BLaER1 treated with 17β-estradiol and CSF1 and Interleukin-3, amounts not matched to agents 10 nM and 100 nM (cell line): ENCODE measurements around the gene RELB.

ENCODE experiments used
- H3K27ac ChIP-seq, 11 experiments: shearing (Covaris generic); formaldehyde crosslinking; 2 replicates each; pipeline ENCODE4 v1.8.1; 2022
- H3K27me3 ChIP-seq, 11 experiments: shearing (Covaris generic); formaldehyde crosslinking; 2 replicates each; pipeline ENCODE4 v1.8.1; 2022
- H3K36me3 ChIP-seq, 11 experiments: shearing (Covaris generic); formaldehyde crosslinking; 2 replicates each; pipeline ENCODE4 v1.8.1; 2022
- H3K4me1 ChIP-seq, 10 experiments: shearing (Covaris generic); formaldehyde crosslinking; 2 replicates each; pipeline ENCODE4 v1.8.1; 2022
- H3K4me2 ChIP-seq, 11 experiments: shearing (Covaris generic); formaldehyde crosslinking; 2 replicates each; pipeline ENCODE4 v1.8.1; 2022
- H3K4me3 ChIP-seq, 10 experiments: shearing (Covaris generic); formaldehyde crosslinking; 2 replicates each; pipeline ENCODE4 v1.8.1; 2022
- H3K9ac ChIP-seq, 11 experiments: shearing (Covaris generic); formaldehyde crosslinking; 2 replicates each; pipeline ENCODE4 v1.8.1; 2022
- H3K9me3 ChIP-seq, 11 experiments: shearing (Covaris generic); formaldehyde crosslinking; replicated peaks in 1 of 11; 2 replicates each; pipeline ENCODE4 v1.8.1; 2022
- H4K20me1 ChIP-seq, 11 experiments: shearing (Covaris generic); formaldehyde crosslinking; 2 replicates each; pipeline ENCODE4 v1.8.1; 2022
- Cebpa-rat ChIP-seq, 11 experiments: shearing (Covaris generic); IDR thresholded peaks; 2 replicates each; pipeline ENCODE4 v1.8.1; 2022

RELB gene

DNA sequence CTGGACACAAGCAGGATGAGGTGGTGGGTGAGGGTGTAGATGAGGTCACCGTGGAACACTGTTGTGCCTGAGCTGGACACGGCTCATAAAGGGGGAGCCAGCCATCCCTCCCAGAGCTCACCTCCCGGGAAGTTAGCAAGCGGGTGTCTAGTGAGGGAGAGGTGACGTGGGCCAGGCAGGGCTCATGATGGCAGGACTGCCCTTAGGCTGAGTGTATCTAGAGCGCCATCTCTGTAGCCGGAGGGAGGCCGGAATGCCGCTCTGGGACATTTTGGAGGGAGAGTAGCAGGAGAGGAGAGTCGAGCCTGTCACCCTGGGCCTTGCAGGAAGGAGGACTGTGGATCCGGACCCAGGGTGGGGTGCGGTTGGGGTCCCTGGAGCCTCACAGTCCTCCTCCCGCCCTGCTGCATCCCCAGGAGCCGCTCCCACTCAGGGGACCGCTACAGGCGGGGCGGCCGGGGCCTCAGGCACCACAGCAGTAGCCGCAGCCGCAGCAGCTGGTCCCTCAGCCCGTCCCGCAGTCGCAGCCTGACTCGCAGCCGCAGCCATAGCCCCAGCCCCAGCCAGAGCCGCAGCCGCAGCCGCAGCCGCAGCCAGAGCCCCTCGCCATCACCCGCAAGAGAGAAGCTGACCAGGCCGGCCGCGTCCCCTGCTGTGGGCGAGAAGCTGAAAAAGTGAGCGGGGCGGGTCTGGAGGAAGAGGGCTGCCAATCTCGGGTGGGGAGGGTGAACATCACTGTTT, 65.8 kb downstream of the RELB start:
- H3K27ac ChIP-seq: no peak overlapping the region
- peaks cover 92 to 98% (median 95%) of the 10 kb centered on the region in 11 experiments for H3K36me3 ChIP-seq
- H3K4me2 ChIP-seq: no peak overlapping the region
- no peak for TF ChIP-seq Cebpa-rat (IDR thresholded peaks at IDR 0.05)
- H3K27me3 ChIP-seq: no peaks in the 10 kb centered on the region
- H3K9ac ChIP-seq: peak overlapping the region in 3 of 11 experiments; percentile 4 to 30 (median 9); a peak in 3 of 22 replicates
- no peaks in the 10 kb centered on the region for H3K9me3 ChIP-seq
- peaks cover 0 to 8% (median 0%) of the 10 kb centered on the region in 10 experiments; a peak in 4 of 20 replicates for H3K4me1 ChIP-seq
- H4K20me1 ChIP-seq: peaks cover 43 to 94% (median 73%) of the 10 kb centered on the region in 11 experiments; a peak in 21 of 22 replicates
- no peak overlapping the region for H3K4me3 ChIP-seq

DNA sequence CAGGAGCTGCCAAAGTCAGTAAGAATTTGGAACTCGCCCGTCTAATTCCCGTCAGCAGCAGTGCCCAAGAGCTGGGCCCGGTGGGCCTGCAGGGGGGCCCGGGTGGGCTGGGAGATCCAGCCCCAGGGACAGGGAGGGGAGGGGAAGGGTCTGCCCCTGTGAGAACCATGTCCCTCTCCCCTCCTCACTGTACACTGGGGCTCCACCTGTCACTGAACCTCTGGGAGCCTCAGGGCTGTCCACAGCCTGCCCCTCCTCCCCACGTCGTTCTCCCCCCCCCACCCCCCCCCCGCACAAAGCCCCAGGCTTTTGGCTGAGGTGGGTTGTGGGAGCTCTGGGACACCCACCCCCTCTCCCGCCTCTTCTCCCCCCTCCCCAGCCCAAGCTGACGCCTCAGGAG, 66.8 kb downstream of the RELB start:
- Histone ChIP-seq H3K27me3 (no peaks in the 10 kb centered on the region), H3K4me3 (no peak overlapping the region), H3K9ac (no peak overlapping the region), H3K36me3 (peaks cover 92 to 98% (median 95%) of the 10 kb centered on the region in 11 experiments), H3K4me2 (no peak overlapping the region), H3K27ac (no peak overlapping the region), H3K4me1 (peaks cover 0 to 10% (median 1%) of the 10 kb centered on the region in 10 experiments; a peak in 8 of 20 replicates), H3K9me3 (no peaks in the 10 kb centered on the region), H4K20me1 (peaks cover 44 to 98% (median 82%) of the 10 kb centered on the region in 11 experiments; a peak in 21 of 22 replicates)
- no peak for TF ChIP-seq Cebpa-rat (IDR thresholded peaks at IDR 0.05)

DNA sequence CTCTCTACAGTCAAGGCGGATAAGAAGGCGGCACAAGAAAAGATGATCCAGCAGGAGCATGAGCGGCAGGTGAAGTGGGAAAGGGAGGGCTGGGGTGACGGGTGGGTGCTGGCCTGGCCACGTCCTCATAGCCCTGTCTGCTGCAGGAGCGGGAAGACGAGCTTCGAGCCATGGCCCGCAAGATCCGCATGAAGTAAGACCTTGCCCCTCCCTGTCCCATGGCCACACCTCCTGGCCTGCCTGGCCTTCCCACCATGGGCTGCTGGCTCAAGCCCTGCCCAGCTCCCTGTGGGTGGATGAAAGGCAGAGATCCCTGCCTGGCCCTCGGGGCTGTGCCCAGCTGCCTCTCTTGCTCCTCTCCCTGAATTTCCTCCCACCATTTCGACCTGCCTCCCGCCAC, 67.8 kb downstream of the RELB start:
- H3K27ac ChIP-seq: no peak overlapping the region
- TF ChIP-seq Cebpa-rat (IDR thresholded peaks at IDR 0.05): no peak
- H4K20me1 ChIP-seq: peaks cover 39 to 98% (median 86%) of the 10 kb centered on the region in 11 experiments; a peak in 21 of 22 replicates

DNA sequence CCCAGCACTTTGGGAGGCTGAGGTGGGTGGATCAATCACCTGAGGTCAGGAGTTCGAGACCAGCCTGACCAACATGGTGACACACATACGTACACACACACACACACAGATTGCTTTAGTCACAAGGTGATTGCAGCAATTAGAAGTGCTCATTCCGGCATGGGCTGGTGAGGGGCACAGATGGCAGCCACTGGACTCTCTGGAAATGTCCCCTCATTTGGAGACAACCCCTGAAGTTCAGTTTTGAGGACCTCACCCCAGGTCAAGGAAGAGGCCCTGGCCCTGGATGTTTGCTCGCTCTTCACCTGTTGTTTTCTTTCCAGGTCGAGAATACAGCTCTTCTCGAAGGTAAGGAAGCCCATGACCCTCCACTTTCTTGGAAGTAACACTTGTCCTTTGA, 69.0 kb downstream of the RELB start:
- Histone ChIP-seq H3K4me1 (peaks cover 8 to 29% (median 21%) of the 10 kb centered on the region in 10 experiments), H3K36me3 (peaks cover 73 to 93% (median 89%) of the 10 kb centered on the region in 11 experiments), H3K9ac (peak overlapping the region in 2 of 11 experiments; percentile 18 to 22; a peak in 2 of 22 replicates), H3K27me3 (no peaks in the 10 kb centered on the region), H4K20me1 (peaks cover 43 to 98% (median 92%) of the 10 kb centered on the region in 11 experiments; a peak in 21 of 22 replicates), H3K4me3 (no peak overlapping the region), H3K27ac (peak overlapping the region in 1 of 11 experiments; percentile 13; a peak in 1 of 22 replicates), H3K4me2 (no peak overlapping the region; a peak in 1 of 22 replicates), H3K9me3 (no peaks in the 10 kb centered on the region)
- no peak for TF ChIP-seq Cebpa-rat (IDR thresholded peaks at IDR 0.05)

More for the DNA sequence above, 67.8 kb downstream of the RELB start:
- H3K9me3 ChIP-seq: no peaks in the 10 kb centered on the region
- no peak overlapping the region for H3K4me3 ChIP-seq
- H3K27me3 ChIP-seq: no peaks in the 10 kb centered on the region
- no peak overlapping the region for H3K4me2 ChIP-seq
- H3K9ac ChIP-seq: peak overlapping the region in 2 of 11 experiments; percentile 19 to 45; a peak in 2 of 22 replicates
- H3K4me1 ChIP-seq: peaks cover 0 to 18% (median 10%) of the 10 kb centered on the region in 10 experiments; a peak in 18 of 20 replicates
- H3K36me3 ChIP-seq: peaks cover 85 to 98% (median 95%) of the 10 kb centered on the region in 11 experiments

DNA sequence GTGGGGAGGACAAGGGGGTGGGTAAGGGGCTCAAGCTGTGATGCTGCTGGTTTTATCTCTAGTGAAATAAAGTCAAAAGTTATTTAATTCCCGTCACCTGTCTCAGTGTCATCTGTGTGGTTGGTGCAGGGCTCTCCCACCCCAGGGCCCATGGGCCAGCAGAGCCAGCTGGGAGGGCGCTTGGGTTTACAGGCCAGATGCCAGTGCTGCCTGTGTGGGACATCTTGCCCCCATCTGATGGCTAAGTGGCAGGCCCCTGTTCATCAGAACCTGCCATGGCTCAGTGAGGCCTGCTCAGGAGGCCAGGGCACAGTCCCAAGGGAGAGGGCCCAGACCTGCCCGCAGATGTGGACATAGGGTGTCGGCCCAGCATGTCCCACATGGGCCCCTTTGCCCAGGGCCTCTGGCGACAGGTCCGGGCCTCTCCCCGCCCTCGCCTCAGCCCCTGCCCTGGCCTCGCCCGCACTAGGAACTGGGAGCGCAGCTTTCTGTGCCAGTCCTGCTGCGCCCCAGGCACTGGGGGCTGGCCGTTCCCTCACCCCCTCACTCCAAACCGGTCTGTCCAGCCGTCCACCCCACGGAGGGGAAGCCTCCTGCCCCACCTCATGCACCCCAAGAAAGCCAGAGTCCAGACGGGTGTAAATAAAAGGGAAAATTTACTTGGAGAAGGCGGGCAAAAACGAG, 69.7 kb downstream of the RELB start:
- Histone ChIP-seq H3K36me3 (peaks cover 66 to 85% (median 81%) of the 10 kb centered on the region in 11 experiments), H4K20me1 (peaks cover 36 to 93% (median 86%) of the 10 kb centered on the region in 11 experiments; a peak in 21 of 22 replicates), H3K4me2 (no peak overlapping the region), H3K9ac (peak overlapping the region in 1 of 11 experiments; percentile 50; a peak in 2 of 22 replicates), H3K9me3 (no peaks in the 10 kb centered on the region), H3K27me3 (no peaks in the 10 kb centered on the region), H3K4me3 (no peak overlapping the region), H3K4me1 (peaks cover 8 to 29% (median 21%) of the 10 kb centered on the region in 10 experiments), H3K27ac (no peak overlapping the region)
- TF ChIP-seq Cebpa-rat (IDR thresholded peaks at IDR 0.05): no peak

DNA sequence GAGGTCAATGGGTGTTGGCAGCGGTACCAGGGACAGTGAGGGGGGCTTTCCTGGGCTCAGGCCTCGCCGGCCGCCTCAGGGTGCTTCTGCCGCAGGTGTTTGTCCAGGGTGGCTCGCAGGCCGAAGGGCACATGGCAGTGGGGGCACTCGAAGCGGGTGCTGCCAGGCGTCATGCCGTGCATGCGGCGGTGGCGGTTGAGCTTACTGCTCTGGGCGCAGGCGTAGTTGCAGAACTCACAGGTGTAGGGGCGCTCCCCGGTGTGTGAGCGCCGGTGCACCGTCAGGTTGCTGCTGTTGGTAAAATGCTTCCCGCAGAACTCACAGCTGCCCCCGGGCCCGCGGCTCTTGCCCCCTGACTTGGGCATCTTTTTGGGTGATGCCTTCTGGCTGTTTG, 70.3 kb downstream of the RELB start:
- no peak overlapping the region for H3K27ac ChIP-seq
- H4K20me1 ChIP-seq: peaks cover 35 to 89% (median 82%) of the 10 kb centered on the region in 11 experiments; a peak in 21 of 22 replicates
- H3K4me1 ChIP-seq: peaks cover 9 to 31% (median 23%) of the 10 kb centered on the region in 10 experiments
- H3K9me3 ChIP-seq: no peaks in the 10 kb centered on the region
- H3K27me3 ChIP-seq: no peaks in the 10 kb centered on the region
- no peak overlapping the region for H3K4me3 ChIP-seq
- H3K36me3 ChIP-seq: peaks cover 61 to 79% (median 76%) of the 10 kb centered on the region in 11 experiments
- no peak for TF ChIP-seq Cebpa-rat (IDR thresholded peaks at IDR 0.05)
- H3K4me2 ChIP-seq: no peak overlapping the region
- no peak overlapping the region for H3K9ac ChIP-seq

DNA sequence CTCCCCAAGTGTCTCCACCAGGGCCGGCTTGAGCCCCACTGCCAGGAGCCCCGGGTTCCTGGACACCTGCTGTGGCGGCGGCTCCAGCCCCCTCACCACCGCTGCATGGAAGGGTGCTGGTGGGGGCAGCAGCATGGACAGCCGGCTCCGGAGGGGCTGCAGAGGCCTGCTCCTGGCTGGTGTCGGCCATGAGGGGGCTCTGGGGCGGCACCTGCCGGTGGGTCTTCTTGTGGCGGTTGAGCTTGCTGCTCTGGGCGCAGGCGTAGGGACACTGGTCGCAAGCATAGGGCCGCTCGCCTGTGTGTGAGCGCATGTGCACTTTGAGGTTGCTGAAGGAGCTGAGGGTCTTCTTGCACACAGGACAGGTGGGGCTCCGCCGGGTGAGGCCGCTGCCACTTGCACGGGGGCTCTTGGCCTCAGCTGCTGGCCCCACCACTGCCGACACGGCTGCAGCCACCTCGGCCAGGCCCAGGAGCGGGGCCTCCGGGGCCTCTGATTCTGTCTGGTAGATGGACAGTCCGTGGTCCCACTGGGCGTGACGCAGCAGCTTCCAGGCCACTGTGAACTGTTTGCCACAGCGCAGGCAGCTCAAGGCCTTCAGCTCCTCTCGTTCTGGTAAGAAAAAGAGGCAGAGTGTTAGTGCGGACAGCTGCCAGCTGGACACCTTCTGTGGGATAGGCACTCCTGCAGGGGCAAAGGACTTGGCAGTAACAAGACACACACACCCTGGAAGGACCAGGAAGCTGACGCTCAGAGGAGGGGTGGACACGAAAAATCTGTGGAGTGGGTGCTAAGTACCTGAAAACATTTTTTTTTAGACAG, 70.9 kb downstream of the RELB start:
- no peaks in the 10 kb centered on the region for H3K27me3 ChIP-seq
- H4K20me1 ChIP-seq: peaks cover 28 to 83% (median 75%) of the 10 kb centered on the region in 11 experiments; a peak in 21 of 22 replicates
- H3K27ac ChIP-seq: no peak overlapping the region
- peaks cover 55 to 73% (median 70%) of the 10 kb centered on the region in 11 experiments for H3K36me3 ChIP-seq
- H3K9me3 ChIP-seq: no peaks in the 10 kb centered on the region
- H3K4me1 ChIP-seq: peaks cover 15 to 37% (median 29%) of the 10 kb centered on the region in 10 experiments
- H3K9ac ChIP-seq: peak overlapping the region in 3 of 11 experiments; percentile 1 to 43 (median 37); a peak in 3 of 22 replicates
- no peak overlapping the region for H3K4me2 ChIP-seq
- TF ChIP-seq Cebpa-rat (IDR thresholded peaks at IDR 0.05): no peak
- no peak overlapping the region for H3K4me3 ChIP-seq

DNA sequence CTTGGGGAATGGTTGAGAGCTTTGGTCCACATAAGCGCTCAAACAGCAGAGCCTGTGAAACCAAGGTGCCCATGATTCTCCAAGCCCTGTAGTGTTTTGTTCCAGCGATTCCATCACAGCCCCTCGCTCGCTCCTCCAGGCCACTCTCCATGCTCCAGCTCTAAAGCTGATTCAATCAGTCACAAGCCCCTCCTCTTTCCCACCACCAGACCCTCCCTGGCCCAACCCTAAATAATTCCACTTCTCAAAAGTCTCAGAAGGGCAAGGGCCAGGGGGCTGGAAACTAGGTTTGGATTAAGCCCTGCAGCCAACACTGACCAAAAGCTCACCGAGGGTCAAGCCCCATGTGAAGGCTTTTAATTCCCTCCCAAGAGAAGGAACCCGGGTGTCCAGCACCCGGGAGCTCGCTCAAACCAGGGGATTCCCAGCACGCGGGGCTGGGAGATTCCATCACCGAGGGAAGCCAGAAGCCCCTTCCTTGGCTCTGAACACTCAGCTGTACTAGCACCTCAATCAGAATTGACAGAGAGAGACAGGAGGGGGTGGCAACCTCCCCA, 73.6 kb downstream of the RELB start:
- Histone ChIP-seq H3K4me3 (peak overlapping the region; percentile 81 to 94 (median 86)), H4K20me1 (peaks cover 21 to 62% (median 54%) of the 10 kb centered on the region in 11 experiments; a peak in 21 of 22 replicates), H3K27ac (peak overlapping the region; percentile 36 to 83 (median 75); a peak in 20 of 22 replicates), H3K9me3 (no peaks in the 10 kb centered on the region), H3K27me3 (no peaks in the 10 kb centered on the region), H3K4me1 (peaks cover 34 to 56% (median 47%) of the 10 kb centered on the region in 10 experiments), H3K36me3 (peaks cover 31 to 50% (median 48%) of the 10 kb centered on the region in 11 experiments), H3K4me2 (peak overlapping the region; percentile 81 to 98 (median 93)), H3K9ac (peak overlapping the region; percentile 65 to 91 (median 73))
- no peak for TF ChIP-seq Cebpa-rat (IDR thresholded peaks at IDR 0.05)
